ENCODE measurements around the gene C2CD4C.
"Not testable (repeated sequence)": the region's sequence is repeated elsewhere in the genome, so short reads cannot be mapped to it uniquely, and the experiment has no call there.

Gene C2CD4C

GRCh38 chr19:438416-438958, 29.5 kb upstream of the C2CD4C start:
- no peak for DNase-seq (ENCODE audit: low read depth)

GRCh38 chr19:437041-437440, 28.1 kb upstream of the C2CD4C start:
- DNase-seq (ENCODE audit: low read depth): no peak

GRCh38 chr19:436413-436950, 27.5 kb upstream of the C2CD4C start:
- DNase-seq (ENCODE audit: low read depth): no peak

- no peak for DNase-seq (ENCODE audit: low read depth)
Measured at GRCh38 chr19:435707-436412, 26.9 kb upstream of the C2CD4C start.

GRCh38 chr19:435056-435706, 26.2 kb upstream of the C2CD4C start:
- DNase-seq (ENCODE audit: low read depth): no peak

GRCh38 chr19:434152-434960, 25.4 kb upstream of the C2CD4C start:
- no peak for DNase-seq (ENCODE audit: low read depth)

GRCh38 chr19:430701-431100, 21.8 kb upstream of the C2CD4C start:
- DNase-seq (ENCODE audit: low read depth): no peak

GRCh38 chr19:428149-428548, 19.2 kb upstream of the C2CD4C start:
- no peak for DNase-seq (ENCODE audit: low read depth)

GRCh38 chr19:427675-428074, 18.7 kb upstream of the C2CD4C start:
- DNase-seq (ENCODE audit: low read depth): not testable (repeated sequence)

GRCh38 chr19:426725-427445, 17.9 kb upstream of the C2CD4C start:
- no peak for DNase-seq (ENCODE audit: low read depth)

GRCh38 chr19:425056-425455, 16.1 kb upstream of the C2CD4C start:
- DNase-seq (ENCODE audit: low read depth): no peak

GRCh38 chr19:424546-424945, 15.6 kb upstream of the C2CD4C start:
- no peak for DNase-seq (ENCODE audit: low read depth)

- no peak for DNase-seq (ENCODE audit: low read depth)
Measured at GRCh38 chr19:423691-424466, 14.9 kb upstream of the C2CD4C start.

- not testable (repeated sequence) for DNase-seq (ENCODE audit: low read depth)
Measured at GRCh38 chr19:422917-423226, 13.9 kb upstream of the C2CD4C start.

- DNase-seq (ENCODE audit: low read depth): no peak
Measured at GRCh38 chr19:422213-422916, 13.4 kb upstream of the C2CD4C start.

GRCh38 chr19:419721-420515, 11.0 kb upstream of the C2CD4C start:
- no peak for DNase-seq (ENCODE audit: low read depth)

- no peak for DNase-seq (ENCODE audit: low read depth)
Measured at GRCh38 chr19:418761-419671, 10.1 kb upstream of the C2CD4C start.

- DNase-seq (ENCODE audit: low read depth): no peak
Measured at GRCh38 chr19:416416-416815, 7.5 kb upstream of the C2CD4C start.

- DNase-seq (ENCODE audit: low read depth): no peak
Measured at GRCh38 chr19:415292-415691, 6.3 kb upstream of the C2CD4C start.

Measured in HS-27A (cell line).